Mammary epithelial cell (primary cell): ENCODE measurements around the gene NPEPL1.

Experiments used
- CTCF ChIP-seq, 2 donors: IDR thresholded peaks in 1 of 2; conservative IDR thresholded peaks in 1 of 2; 2 replicates each; pipeline ENCODE4 v1.5.1; 2011 to 2012; ENCODE audit warnings: inconsistent platforms in 2 of 2, low read length in 2 of 2, mild to moderate bottlenecking in 2 of 2, control low read depth in 1 of 2, low read depth in 1 of 2; ENCODE audit not compliant: insufficient read depth in 1 of 2; ENCODE audit errors: extremely low read depth in 1 of 2
- EZH2 ChIP-seq: IDR thresholded peaks from 2 replicates; pipeline ENCODE4 v1.6.1; 2012; ENCODE audit warnings: low read length, inconsistent platforms, borderline replicate concordance

- TF ChIP-seq CTCF (conservative IDR thresholded peaks at IDR 0.05 in 1 of 2, IDR thresholded peaks at IDR 0.05 in 1 of 2; ENCODE audit: extremely low read depth in 1 of 2, insufficient read depth in 1 of 2, low read depth in 1 of 2, low read length in 2 of 2) (no peak), EZH2 (no peak)
These were observed 63.3 kb downstream of the NPEPL1 start for GRCh38 chr20:58755766-58756449.
